Right cardiac atrium (tissue), 5 donors: ENCODE results near the gene LSM14B. TPM values are rescaled to one million over a fixed set of nuclear protein-coding genes. Genes with fewer than 3 reads are reported as not detected.
"Not testable (repeated sequence)": the region's sequence is repeated elsewhere in the genome, so short reads cannot be mapped to it uniquely, and the experiment has no call there.

ENCODE experiments used
- ATAC-seq, 2 donors: fragments of 200-7000 bp; cut with Tn5 transposase; one replicate each; pipeline versions ENCODE4 v1.8.0 to v1.9.1; 2020; ENCODE audit warnings: moderate library complexity in 2 of 2, mild to moderate bottlenecking in 1 of 2
- DNase-seq, 3 donors: peaks; one replicate each; pipeline ENCODE4 v3.0.0-alpha.2; 2020
- H3K27ac ChIP-seq: one replicate; pipeline ENCODE4 v1.5.1; 2013; ENCODE audit warnings: mild to moderate bottlenecking, low read length, control low read depth, moderate library complexity
- H3K27me3 ChIP-seq: one replicate; pipeline ENCODE4 v1.6.1; 2013; ENCODE audit not compliant: control insufficient read depth, insufficient read depth
- H3K4me1 ChIP-seq: one replicate; pipeline ENCODE4 v1.6.1; 2013; ENCODE audit warnings: low read length; ENCODE audit not compliant: control insufficient read depth, insufficient read depth
- H3K4me3 ChIP-seq: one replicate; pipeline ENCODE4 v1.5.1; 2013; ENCODE audit warnings: low read length, control low read depth
- H3K9me3 ChIP-seq: one replicate; pipeline ENCODE4 v1.6.1; 2013; ENCODE audit warnings: low read length; ENCODE audit not compliant: control insufficient read depth
- WGBS: extraction: QIAGEN DNeasy Blood & Tissue Kit; methylation state at CpG from one replicate; pipeline ENCODE4 v1.1.7; 2013; 5-methylcytosine and 5-hydroxymethylcytosine counted together
- intact Hi-C, 4 donors: fragments of 100-400 bp; cut with DNase I; formaldehyde crosslinking; loops; one replicate each; pipeline versions ENCODE4 v1.11.0 to v1.14.0; 2022 to 2023
- long read RNA-seq, 4 donors: library from polyadenylated mRNA; unstranded; transcript quantifications; one replicate each; pipeline ENCODE4 v2.0.0, GENCODE V29; 2020 to 2021
- polyA plus RNA-seq: library from polyadenylated mRNA; stranded (reverse); fragments of 200-250 nt; gene quantifications from one replicate; pipeline ENCODE4 v1.2.3, GENCODE V29; 2013
- total RNA-seq, 4 donors: library from RNA; stranded (reverse); fragmentation: NEBNext Ultra II Directional; extraction: Animal tissue kit (Norgen Biotek cat#: 25700); gene quantifications; one replicate each; pipeline ENCODE4 v1.2.1, GENCODE V29; 2021
- donor health status: healthy with polysubstance abuse.
- donor health status: DM: no; HTN: yes; CAD: no.
- donor health status: DM: no; HTN: no; CAD: no.
- donor health status: DM: no; HTN: yes; CAD: no; lungs with severe emphysema.
- donor health status: DM: yes; HTN: yes; CAD: no.

LSM14B gene
- total RNA-seq = 10 to 100 TPM; 32.9 to 45.7 (median 40.9) TPM
- polyA plus RNA-seq = 27.6 TPM
- long read RNA-seq, donor 1, partial matches to known transcripts = 0 of 2 reads
- long read RNA-seq, donor 1, other reads (novel, unspliced or antisense) = 1 of 2 reads
- long read RNA-seq, donor 2, partial matches to known transcripts = 1 of 1 reads
- long read RNA-seq, donor 2, other reads (novel, unspliced or antisense) = 0 of 1 reads
- long read RNA-seq, donor 3, partial matches to known transcripts = 1 of 3 reads
- long read RNA-seq, donor 3, other reads (novel, unspliced or antisense) = 2 of 3 reads
- long read RNA-seq, donor 4, partial matches to known transcripts = 0 of 1 reads
- long read RNA-seq, donor 4, other reads (novel, unspliced or antisense) = 1 of 1 reads

- Histone ChIP-seq H3K27ac (peak within 1 kb of the TSS; percentile 98), H3K27me3 (no peaks in the 10 kb centered on the region), H3K4me3 (peak within 1 kb of the TSS; percentile 88), H3K4me1 (peaks cover 6% of the 10 kb centered on the region), H3K9me3 (no peaks in the 10 kb centered on the region)
- DNase-seq = peak; percentile 97 to 99 (median 99)
- peak; percentile 95 for ATAC-seq
- intact Hi-C loops = loop anchor here in 2 of 4 donors (5.0 to 10.0 kb wide), 2 partner anchors 55 to 57 kb away; partner anchors contain the start of gene TAF4 (in 2 of the 2)
- WGBS = under 1% methylated on average over 121 of the region's 124 CpGs
Measured at GRCh38 chr20:62121776-62122653, at the start of gene LSM14B. Gene LSM14B, plus strand, starts transcription at chr20:62122475. Its CDS starts 192 bp downstream, at chr20:62122667.

DNA sequence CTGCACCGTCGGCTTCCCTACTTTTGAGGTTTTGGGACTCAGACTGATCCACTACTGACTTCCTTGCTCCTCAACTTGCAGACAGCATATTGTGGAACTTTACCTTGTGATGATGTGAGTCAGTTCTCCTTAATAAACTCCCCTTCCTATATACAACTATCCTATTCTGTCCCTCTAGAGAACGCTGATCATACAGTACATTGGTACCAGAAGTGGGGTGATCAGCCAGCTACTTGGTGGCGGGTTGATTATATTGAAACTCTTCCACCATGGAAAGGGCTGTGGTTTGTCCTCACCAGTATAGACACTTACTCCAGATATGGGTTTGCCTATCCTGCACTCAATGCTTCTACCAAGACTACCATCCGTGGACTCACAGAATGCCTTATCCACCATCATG is 49.0 kb upstream of the LSM14B start:
- no peaks in the 10 kb centered on the region for H3K4me1 ChIP-seq
- WGBS = 92% methylated on average over 5 of the region's 5 CpGs
- intact Hi-C loops = loop anchor here in 1 of 4 donors (5.0 kb wide), 1 partner anchor 44 kb away; no protein-coding TSS in a partner anchor
- ATAC-seq (no peak), DNase-seq (no peak)
- H3K9me3 ChIP-seq = peaks cover 5% of the 10 kb centered on the region
- no peaks in the 10 kb centered on the region for H3K27me3 ChIP-seq
- H3K27ac ChIP-seq = no peak overlapping the region
- H3K4me3 ChIP-seq = no peak overlapping the region

DNA sequence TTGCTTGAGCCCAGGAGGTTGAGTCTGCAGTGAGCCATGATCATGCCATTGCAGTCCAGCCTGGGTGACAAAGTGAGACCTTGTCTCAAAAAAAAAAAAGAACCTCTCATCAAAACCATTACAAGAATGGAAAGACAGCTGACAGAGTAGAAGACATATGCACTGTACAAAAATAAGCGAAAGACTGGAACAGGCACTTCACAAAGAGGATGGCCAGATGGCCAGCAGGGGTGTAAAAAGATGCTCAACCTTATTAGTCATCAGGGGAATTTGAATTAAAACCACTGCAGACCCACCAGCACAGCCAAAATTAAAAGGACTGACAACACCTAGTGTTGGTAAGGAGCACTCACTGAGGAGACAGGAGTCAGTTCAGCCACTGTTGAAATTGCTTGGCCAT is 43.1 kb upstream of the LSM14B start:
- Histone ChIP-seq H3K4me3 (no peak overlapping the region), H3K4me1 (no peaks in the 10 kb centered on the region), H3K9me3 (peaks cover 3% of the 10 kb centered on the region), H3K27me3 (no peaks in the 10 kb centered on the region), H3K27ac (no peak overlapping the region)
- no peak for ATAC-seq
- intact Hi-C loops = no loop called here
- 98% methylated on average over 1 of the region's 1 CpG for WGBS
- DNase-seq = no peak

DNA sequence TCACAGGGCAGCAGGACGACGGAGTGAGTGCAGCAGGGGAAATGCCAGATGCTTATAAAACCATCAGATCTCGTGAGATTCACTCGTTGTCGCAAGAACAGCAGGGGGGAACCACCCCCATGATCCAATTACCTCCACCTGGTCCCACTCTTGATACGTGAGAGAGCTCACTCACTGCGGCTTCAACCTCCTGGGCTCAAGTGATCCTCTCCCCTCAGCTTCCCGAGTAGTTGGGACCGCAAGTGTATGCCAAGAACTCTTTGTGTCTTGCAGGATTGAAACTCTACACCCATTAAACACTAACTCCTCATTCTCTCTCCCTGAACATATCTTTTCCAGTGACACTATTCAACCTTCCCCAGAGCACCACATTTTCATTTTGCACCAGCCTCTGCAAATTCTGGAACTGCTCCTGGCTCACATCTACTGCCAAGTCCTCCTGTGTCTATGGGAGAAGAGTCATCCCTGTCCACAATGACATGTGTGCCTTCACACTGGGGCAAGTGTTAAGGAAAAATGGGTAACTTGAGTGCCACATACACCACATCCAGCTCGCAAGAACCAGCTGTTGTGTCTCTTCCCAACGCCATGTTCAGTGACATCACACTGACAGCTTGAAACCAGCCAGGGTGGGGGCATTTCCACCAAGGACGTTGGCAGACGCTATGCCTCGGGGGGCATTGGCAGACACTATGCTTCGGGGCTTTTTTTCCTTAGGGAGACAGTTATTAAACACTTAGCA is 41.9 kb upstream of the LSM14B start:
- Histone ChIP-seq H3K4me3 (no peak overlapping the region), H3K27me3 (no peaks in the 10 kb centered on the region), H3K4me1 (no peaks in the 10 kb centered on the region), H3K27ac (no peak overlapping the region), H3K9me3 (peaks cover 3% of the 10 kb centered on the region)
- DNase-seq (no peak), ATAC-seq (no peak)
- intact Hi-C loops = no loop called here
- 59% methylated on average over 15 of the region's 15 CpGs for WGBS

DNA sequence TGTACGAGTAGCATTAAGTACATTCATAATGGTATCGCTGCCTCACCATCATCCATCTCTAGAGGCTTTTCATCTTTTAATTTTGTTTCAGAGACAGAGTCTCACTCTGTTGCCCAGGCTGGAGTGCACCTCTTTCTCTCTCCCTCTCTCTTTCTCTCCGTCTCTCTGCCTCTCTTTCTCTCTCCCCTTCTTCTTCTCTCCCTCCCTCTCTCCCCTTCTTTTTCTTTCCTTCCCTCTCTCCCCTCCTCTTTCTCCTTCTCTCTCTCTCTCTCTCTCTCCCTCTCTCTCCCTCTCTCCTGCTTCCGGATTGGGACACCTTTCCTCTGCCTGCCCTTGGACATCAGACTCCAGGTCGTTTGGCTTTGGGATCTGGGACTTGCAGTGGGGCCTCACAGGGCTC is 39.0 kb upstream of the LSM14B start:
- no peaks in the 10 kb centered on the region for H3K27me3 ChIP-seq
- 72% methylated on average over 5 of the region's 5 CpGs for WGBS
- no peak for DNase-seq

DNA sequence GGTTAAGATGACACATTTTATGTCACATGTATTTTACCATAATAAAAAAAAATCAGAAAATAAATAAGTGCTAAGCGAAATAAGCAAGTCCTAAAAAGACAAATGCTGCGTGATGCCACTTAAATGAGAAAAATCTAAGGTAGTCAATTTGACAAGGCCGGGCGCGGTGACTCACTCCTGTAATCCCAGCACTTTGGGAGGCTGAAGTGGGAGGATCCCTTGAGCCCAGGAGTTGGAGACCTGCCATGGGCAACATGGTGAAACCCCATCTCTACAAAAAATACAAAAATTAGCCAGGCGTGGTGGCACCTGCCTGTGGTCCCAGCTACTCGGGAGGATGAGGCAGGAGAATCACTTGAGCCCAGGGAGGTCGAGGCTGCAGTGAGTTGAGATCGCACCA is 38.1 kb upstream of the LSM14B start:
- DNase-seq, intact Hi-C loops, H3K9me3 ChIP-seq, ATAC-seq, H3K4me3 ChIP-seq, H3K27ac ChIP-seq, H3K27me3 ChIP-seq, H3K4me1 ChIP-seq: not testable (repeated sequence)
- WGBS = 90% methylated on average over 9 of the region's 9 CpGs

More for the DNA sequence above, 39.0 kb upstream of the LSM14B start:
- no peak overlapping the region for H3K27ac ChIP-seq
- no peak overlapping the region for H3K4me3 ChIP-seq
- ATAC-seq = no peak
- H3K4me1 ChIP-seq = no peaks in the 10 kb centered on the region
- intact Hi-C loops = no loop called here
- peaks cover 3% of the 10 kb centered on the region for H3K9me3 ChIP-seq

- Histone ChIP-seq H3K27me3 (no peaks in the 10 kb centered on the region), H3K4me3 (no peak overlapping the region), H3K9me3 (no peaks in the 10 kb centered on the region), H3K4me1 (no peaks in the 10 kb centered on the region), H3K27ac (no peak overlapping the region)
- intact Hi-C loops = no loop called here
- ATAC-seq (no peak), DNase-seq (no peak)
- 76% methylated on average over 9 of the region's 9 CpGs for WGBS
Measured at GRCh38 chr20:62085206-62085605, 37.1 kb upstream of the LSM14B start.

DNA sequence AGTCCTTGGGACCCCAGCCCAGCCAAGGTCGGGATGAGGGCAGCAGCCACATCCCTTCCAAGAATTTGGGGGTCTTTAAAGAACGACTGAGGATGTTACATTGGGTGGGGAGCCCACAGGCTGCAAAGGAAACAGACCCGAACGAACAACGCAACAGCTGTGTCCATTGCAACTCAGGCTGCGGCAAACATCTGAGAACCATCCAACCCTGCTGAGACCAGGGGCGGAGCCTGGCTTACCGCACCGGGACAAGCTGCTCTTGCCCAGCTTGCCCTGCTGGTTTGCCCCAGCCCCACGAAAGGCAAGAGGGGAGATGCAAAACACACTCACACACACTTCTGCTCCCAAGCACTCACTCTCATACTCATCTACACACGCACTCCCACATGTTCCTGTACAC is 35.0 kb upstream of the LSM14B start:
- Histone ChIP-seq H3K27me3 (no peaks in the 10 kb centered on the region), H3K4me1 (no peaks in the 10 kb centered on the region), H3K9me3 (no peaks in the 10 kb centered on the region), H3K4me3 (no peak overlapping the region), H3K27ac (no peak overlapping the region)
- ATAC-seq (no peak), DNase-seq (no peak)
- 50% methylated on average over 11 of the region's 11 CpGs for WGBS
- intact Hi-C loops = no loop called here

GRCh38 chr20:62087632-62088031 is 34.6 kb upstream of the LSM14B start:
- Histone ChIP-seq H3K27ac (no peak overlapping the region), H3K27me3 (no peaks in the 10 kb centered on the region), H3K4me1 (no peaks in the 10 kb centered on the region), H3K4me3 (no peak overlapping the region), H3K9me3 (no peaks in the 10 kb centered on the region)
- 93% methylated on average over 17 of the region's 17 CpGs for WGBS
- no peak for DNase-seq
- ATAC-seq = no peak
- intact Hi-C loops = no loop called here

DNA sequence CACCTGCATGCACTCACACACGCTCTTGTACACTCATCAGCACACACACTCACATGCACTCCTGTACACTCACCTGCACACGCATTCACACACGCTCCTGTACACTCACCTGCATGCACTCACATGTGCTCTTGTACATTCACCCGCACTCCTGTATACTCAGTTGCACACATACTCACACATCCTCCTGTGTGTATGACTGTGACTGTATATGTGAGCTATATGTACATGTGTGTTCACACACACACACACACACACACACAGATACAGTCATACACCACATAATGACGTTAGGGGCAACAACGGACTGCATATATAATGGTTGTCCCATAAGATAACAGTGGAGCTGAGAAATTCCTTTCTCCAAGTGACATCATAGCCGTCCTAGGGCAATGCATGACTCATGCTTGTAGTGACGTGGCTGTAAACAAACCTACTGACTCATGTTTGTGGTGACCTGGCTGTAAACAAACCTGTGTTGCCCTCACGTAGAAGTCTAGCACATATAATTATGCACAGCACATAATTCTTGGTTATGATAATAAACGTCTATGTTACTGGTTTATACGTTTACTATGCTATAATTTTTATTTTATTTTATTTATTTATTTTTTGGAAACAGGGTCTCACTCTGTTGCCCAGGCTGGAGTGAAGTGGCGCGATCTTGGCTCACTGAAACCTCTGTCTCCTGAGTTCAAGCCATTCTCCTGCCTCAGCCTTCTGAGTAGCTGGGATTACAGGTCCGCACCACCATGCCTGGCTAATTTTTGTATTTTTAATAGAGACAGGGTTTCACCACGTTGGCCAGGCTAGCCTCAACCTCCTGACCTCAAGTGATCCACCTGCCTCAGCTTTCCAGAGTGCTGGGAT is 33.8 kb upstream of the LSM14B start:
- H3K27me3 ChIP-seq = no peaks in the 10 kb centered on the region
- intact Hi-C loops = no loop called here
- ATAC-seq = no peak
- no peaks in the 10 kb centered on the region for H3K4me1 ChIP-seq
- 61% methylated on average over 15 of the region's 15 CpGs for WGBS
- no peak overlapping the region for H3K4me3 ChIP-seq
- no peak for DNase-seq
- H3K9me3 ChIP-seq = no peaks in the 10 kb centered on the region
- no peak overlapping the region for H3K27ac ChIP-seq
